Transverse colon (tissue), 3 donors: ENCODE results near the gene DPP8.

Experiments used
- EP300 ChIP-seq: sonication (generic); formaldehyde crosslinking; IDR thresholded peaks from one replicate; pipeline ENCODE4 v1.6.1; 2017; ENCODE audit warnings: antibody characterized with exemption, low read depth
- TF ChIP-seq, protein P1 (sequence below), 5 experiments: fragments of 200-600 bp in 3 of 5; fragments of 450-650 bp in 2 of 5; sonication (generic) in 3 of 5; IDR thresholded peaks; 1 replicate in 2 of 5; 2 replicates in 3 of 5; pipeline ENCODE4 v1.5.1; 2016 to 2017; ENCODE audit warnings: antibody characterized with exemption in 5 of 5, inconsistent platforms in 3 of 5, mild to moderate bottlenecking in 2 of 5, moderate library complexity in 1 of 5

DNA sequence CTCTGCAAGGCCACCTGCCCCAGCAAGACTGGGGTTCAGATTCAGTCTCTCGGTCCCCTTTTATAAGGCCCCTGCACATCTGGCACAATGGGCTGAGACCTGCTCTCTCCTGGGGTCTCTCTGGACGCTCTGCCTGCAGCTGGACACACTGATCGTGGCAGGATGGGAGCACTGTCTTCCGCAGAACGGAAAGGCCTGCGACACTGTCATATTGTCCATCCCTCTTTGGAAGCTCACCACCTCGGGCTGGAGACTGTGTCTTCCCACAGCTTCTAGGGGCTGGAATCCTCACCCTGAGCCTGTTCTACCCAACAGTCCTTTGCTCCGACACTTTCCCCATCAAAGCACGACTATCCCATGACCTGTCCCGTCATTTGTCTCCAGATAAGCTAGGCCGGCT lies 83.3 kb downstream of the DPP8 start:
- TF ChIP-seq, protein P1, sequence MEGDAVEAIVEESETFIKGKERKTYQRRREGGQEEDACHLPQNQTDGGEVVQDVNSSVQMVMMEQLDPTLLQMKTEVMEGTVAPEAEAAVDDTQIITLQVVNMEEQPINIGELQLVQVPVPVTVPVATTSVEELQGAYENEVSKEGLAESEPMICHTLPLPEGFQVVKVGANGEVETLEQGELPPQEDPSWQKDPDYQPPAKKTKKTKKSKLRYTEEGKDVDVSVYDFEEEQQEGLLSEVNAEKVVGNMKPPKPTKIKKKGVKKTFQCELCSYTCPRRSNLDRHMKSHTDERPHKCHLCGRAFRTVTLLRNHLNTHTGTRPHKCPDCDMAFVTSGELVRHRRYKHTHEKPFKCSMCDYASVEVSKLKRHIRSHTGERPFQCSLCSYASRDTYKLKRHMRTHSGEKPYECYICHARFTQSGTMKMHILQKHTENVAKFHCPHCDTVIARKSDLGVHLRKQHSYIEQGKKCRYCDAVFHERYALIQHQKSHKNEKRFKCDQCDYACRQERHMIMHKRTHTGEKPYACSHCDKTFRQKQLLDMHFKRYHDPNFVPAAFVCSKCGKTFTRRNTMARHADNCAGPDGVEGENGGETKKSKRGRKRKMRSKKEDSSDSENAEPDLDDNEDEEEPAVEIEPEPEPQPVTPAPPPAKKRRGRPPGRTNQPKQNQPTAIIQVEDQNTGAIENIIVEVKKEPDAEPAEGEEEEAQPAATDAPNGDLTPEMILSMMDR (IDR thresholded peaks at IDR 0.05): no peak
- TF ChIP-seq EP300: no peak
